HUES64 (cell line): ENCODE results near the gene CTRB1.

ENCODE experiments used
- H3K27ac ChIP-seq: 2 replicates; pipeline ENCODE4 v1.7.0; 2013; ENCODE audit warnings: low read depth, low read length, inconsistent platforms
- H3K27me3 ChIP-seq: 2 replicates; pipeline ENCODE4 v1.6.1; 2013; ENCODE audit warnings: mild to moderate bottlenecking, low read length; ENCODE audit not compliant: insufficient read depth
- H3K36me3 ChIP-seq: 2 replicates; pipeline ENCODE4 v1.6.1; 2013; ENCODE audit warnings: mild to moderate bottlenecking, low read length; ENCODE audit not compliant: insufficient read depth
- H3K4me1 ChIP-seq: 2 replicates; pipeline ENCODE4 v1.6.1; 2013; ENCODE audit warnings: mild to moderate bottlenecking, low read length, moderate library complexity; ENCODE audit not compliant: insufficient read depth
- H3K4me3 ChIP-seq: 2 replicates; pipeline ENCODE4 v1.5.1; 2013; ENCODE audit warnings: mild to moderate bottlenecking, low read length, moderate library complexity
- H3K9ac ChIP-seq: 2 replicates; pipeline ENCODE4 v1.6.1; 2013; ENCODE audit warnings: mild to moderate bottlenecking, low read depth, low read length
- H3K9me3 ChIP-seq: 2 replicates; pipeline ENCODE4 v1.6.1; 2013; ENCODE audit warnings: low read depth, low read length; ENCODE audit not compliant: insufficient read depth
- WGBS: fragments of 150-250, 120-280 bp; methylation state at CpG from one replicate; pipeline ENCODE4 v1.1.7; 2013; ENCODE audit warnings: missing lambda C conversion rate; 5-methylcytosine and 5-hydroxymethylcytosine counted together

Gene CTRB1

GRCh38 chr16:75261590-75262078 is 42.8 kb downstream of the CTRB1 start:
- Histone ChIP-seq H3K4me1 (peaks cover 24% of the 10 kb centered on the region), H3K4me3 (no peak overlapping the region), H3K27ac (no peak overlapping the region), H3K9ac (no peak overlapping the region; the same call in 1 of the 2 replicates), H3K36me3 (peaks cover 3% of the 10 kb centered on the region; the same call in 1 of the 2 replicates), H3K9me3 (no peaks in the 10 kb centered on the region), H3K27me3 (no peaks in the 10 kb centered on the region)
- WGBS, result 92% methylated on average over 3 of the region's 3 CpGs

GRCh38 chr16:75262104-75262799 is 43.5 kb downstream of the CTRB1 start:
- WGBS, result 92% methylated on average over 14 of the region's 14 CpGs
- H3K27me3 ChIP-seq, result no peaks in the 10 kb centered on the region
- H3K4me3 ChIP-seq, result no peak overlapping the region
- no peak overlapping the region for H3K9ac ChIP-seq
- peaks cover 3% of the 10 kb centered on the region; the same call in 1 of the 2 replicates for H3K36me3 ChIP-seq
- peaks cover 18% of the 10 kb centered on the region for H3K4me1 ChIP-seq
- H3K27ac ChIP-seq, result no peak overlapping the region
- H3K9me3 ChIP-seq, result no peaks in the 10 kb centered on the region

GRCh38 chr16:75262800-75263127 is 44.0 kb downstream of the CTRB1 start:
- Histone ChIP-seq H3K9ac (no peak overlapping the region), H3K27ac (no peak overlapping the region)

DNA sequence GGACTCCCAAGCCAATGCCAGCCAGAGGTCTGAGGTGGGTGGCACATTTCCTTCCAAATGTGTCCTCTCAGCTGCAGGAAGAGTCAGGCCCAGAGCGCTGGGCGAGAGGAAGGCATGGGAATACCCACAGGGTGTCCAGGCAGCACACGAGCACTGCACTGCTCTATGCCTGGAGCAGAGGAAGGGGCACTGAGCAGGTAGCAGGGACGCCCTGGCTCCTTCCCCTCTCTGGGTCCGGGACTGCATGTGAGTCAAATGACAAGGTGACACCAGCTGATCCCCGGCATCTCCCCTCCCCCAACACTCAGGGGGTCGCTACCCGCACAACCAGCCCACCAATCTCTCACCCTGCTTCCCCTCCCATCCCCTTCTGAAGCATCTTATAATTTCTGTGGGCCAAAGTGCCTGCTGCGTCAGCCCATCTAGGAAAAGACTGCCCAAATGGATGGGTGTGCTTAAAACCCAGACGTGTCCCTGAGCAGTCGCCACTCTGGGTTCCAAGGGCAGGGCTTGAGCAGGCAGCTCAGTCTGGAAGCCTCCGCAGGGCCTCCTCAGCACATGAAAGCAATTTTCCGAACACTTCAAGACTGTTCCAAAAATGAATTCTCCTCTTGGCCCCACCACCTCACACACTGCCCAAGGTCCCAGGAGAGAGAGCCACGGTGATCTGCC is 44.6 kb downstream of the CTRB1 start:
- Histone ChIP-seq H3K36me3 (peaks cover 3% of the 10 kb centered on the region; the same call in 1 of the 2 replicates), H3K4me1 (peaks cover 13% of the 10 kb centered on the region), H3K9ac (no peak overlapping the region), H3K27ac (no peak overlapping the region), H3K27me3 (no peaks in the 10 kb centered on the region), H3K4me3 (no peak overlapping the region), H3K9me3 (no peaks in the 10 kb centered on the region)
- 90% methylated on average over 14 of the region's 14 CpGs for WGBS

More at GRCh38 chr16:75262800-75263127, 44.0 kb downstream of the CTRB1 start:
- peaks cover 17% of the 10 kb centered on the region for H3K4me1 ChIP-seq
- WGBS, result 84% methylated on average over 5 of the region's 5 CpGs
- H3K27me3 ChIP-seq, result no peaks in the 10 kb centered on the region
- H3K9me3 ChIP-seq, result no peaks in the 10 kb centered on the region
- H3K4me3 ChIP-seq, result no peak overlapping the region
- H3K36me3 ChIP-seq, result peaks cover 3% of the 10 kb centered on the region; the same call in 1 of the 2 replicates

GRCh38 chr16:75263963-75264445 is 45.2 kb downstream of the CTRB1 start:
- peaks cover 12% of the 10 kb centered on the region; the same call in 1 of the 2 replicates for H3K4me1 ChIP-seq
- peak overlapping the region; percentile 93 for H3K4me3 ChIP-seq
- WGBS, result 78% methylated on average over 8 of the region's 8 CpGs
- H3K36me3 ChIP-seq, result peaks cover 3% of the 10 kb centered on the region; the same call in 1 of the 2 replicates
- no peak overlapping the region for H3K27ac ChIP-seq
- H3K9me3 ChIP-seq, result no peaks in the 10 kb centered on the region
- no peak overlapping the region for H3K9ac ChIP-seq
- H3K27me3 ChIP-seq, result no peaks in the 10 kb centered on the region

- peak overlapping the region; percentile 91 for H3K9ac ChIP-seq
- H3K36me3 ChIP-seq, result peaks cover 3% of the 10 kb centered on the region; the same call in 1 of the 2 replicates
- no peaks in the 10 kb centered on the region for H3K9me3 ChIP-seq
- H3K27me3 ChIP-seq, result no peaks in the 10 kb centered on the region
- no peak overlapping the region for H3K27ac ChIP-seq
- WGBS, result 72% methylated on average over 14 of the region's 14 CpGs
- peak overlapping the region; percentile 93 for H3K4me3 ChIP-seq
- peaks cover 12% of the 10 kb centered on the region; the same call in 1 of the 2 replicates for H3K4me1 ChIP-seq
Measured at GRCh38 chr16:75264457-75264998, 45.7 kb downstream of the CTRB1 start.

DNA sequence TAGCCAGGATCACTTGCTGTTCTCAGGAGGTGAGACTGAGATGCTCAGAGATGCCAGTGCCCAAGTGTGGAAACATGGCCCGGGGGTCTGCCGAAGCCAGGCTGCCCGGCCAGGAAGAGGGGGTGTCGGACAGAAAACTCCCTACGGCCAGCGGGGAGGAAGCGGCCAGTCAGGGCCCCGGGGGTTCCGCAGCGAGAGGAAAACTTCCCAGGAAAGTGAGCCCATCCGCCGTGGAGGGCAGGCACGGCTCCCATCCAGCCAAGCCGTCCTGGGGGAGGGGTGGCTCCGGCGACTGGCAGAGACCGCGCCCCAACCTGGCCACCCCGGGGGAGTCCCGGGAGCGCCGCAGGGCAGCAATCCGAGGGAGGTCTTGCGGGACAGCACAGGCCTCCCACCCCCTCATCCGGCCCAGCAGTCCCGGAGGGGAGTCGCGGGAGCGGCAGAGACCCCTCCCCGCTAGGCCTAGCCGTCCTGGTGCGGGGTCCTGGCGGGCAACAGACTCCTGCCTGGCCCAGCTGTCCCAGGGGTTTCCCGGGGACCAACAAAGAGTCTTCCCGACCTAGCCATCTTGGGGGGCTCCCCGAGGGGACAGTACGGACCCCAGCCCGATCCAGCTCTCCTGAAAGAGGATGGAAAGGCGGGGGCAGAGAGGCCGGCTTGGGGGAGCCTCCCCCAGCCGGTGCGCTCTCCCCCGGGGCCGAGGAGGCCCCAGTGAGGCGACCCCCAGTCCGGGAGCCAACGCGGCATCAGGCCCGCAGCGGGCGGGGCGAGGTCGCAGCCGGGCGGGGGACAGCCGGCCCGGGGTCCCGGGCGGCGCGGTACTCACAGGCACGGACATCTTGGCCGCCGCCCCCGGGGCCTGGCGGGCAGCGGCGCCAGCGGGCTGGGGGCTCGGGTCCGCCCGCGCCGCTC is 46.5 kb downstream of the CTRB1 start:
- 2% methylated on average over 74 of the region's 74 CpGs for WGBS
- Histone ChIP-seq H3K4me1 (peaks cover 12% of the 10 kb centered on the region; the same call in 1 of the 2 replicates), H3K4me3 (peak overlapping the region; percentile 93), H3K9me3 (no peaks in the 10 kb centered on the region), H3K27ac (peak overlapping the region; percentile 73), H3K9ac (peak overlapping the region; percentile 91), H3K36me3 (peaks cover 3% of the 10 kb centered on the region; the same call in 1 of the 2 replicates), H3K27me3 (no peaks in the 10 kb centered on the region)

GRCh38 chr16:75265911-75266701 is 47.3 kb downstream of the CTRB1 start:
- H3K4me3 ChIP-seq, result peak overlapping the region; percentile 93
- H3K9me3 ChIP-seq, result no peaks in the 10 kb centered on the region
- no peaks in the 10 kb centered on the region for H3K27me3 ChIP-seq
- no peak overlapping the region; the same call in 1 of the 2 replicates for H3K27ac ChIP-seq
- peak overlapping the region; percentile 91 for H3K9ac ChIP-seq
- peaks cover 3% of the 10 kb centered on the region; the same call in 1 of the 2 replicates for H3K36me3 ChIP-seq
- WGBS, result 12% methylated on average over 62 of the region's 62 CpGs
- H3K4me1 ChIP-seq, result peaks cover 10% of the 10 kb centered on the region; the same call in 1 of the 2 replicates

GRCh38 chr16:75266738-75267630 is 48.2 kb downstream of the CTRB1 start:
- no peak overlapping the region for H3K4me3 ChIP-seq
- H3K9ac ChIP-seq, result peak overlapping the region; percentile 91; the same call in 1 of the 2 replicates
- H3K27ac ChIP-seq, result no peak overlapping the region
- no peaks in the 10 kb centered on the region for H3K27me3 ChIP-seq
- H3K36me3 ChIP-seq, result peaks cover 3% of the 10 kb centered on the region; the same call in 1 of the 2 replicates
- no peaks in the 10 kb centered on the region for H3K9me3 ChIP-seq
- H3K4me1 ChIP-seq, result peaks cover 8% of the 10 kb centered on the region; the same call in 1 of the 2 replicates
- WGBS, result 91% methylated on average over 27 of the region's 27 CpGs
